Activated naive CD8-positive, alpha-beta T cell treated with anti-CD3 and anti-CD28 coated beads, Interleukin-2, amount 10 ng/mL, durations not matched to agents 7 days and 5 days (primary cell): ENCODE results near the gene ZNF512. TPM values are rescaled to one million over a fixed set of nuclear protein-coding genes. Genes with fewer than 3 reads are reported as not detected.
"Not testable (repeated sequence)": the region's sequence is repeated elsewhere in the genome, so short reads cannot be mapped to it uniquely, and the experiment has no call there.

Source experiments
- ATAC-seq: fragments of 150-1000 bp; cut with Tn5 transposase; one replicate; pipeline ENCODE4 v1.10.0; 2021; ENCODE audit warnings: low read depth, moderate library complexity
- POLR2A ChIA-PET: fragments of 350-600 bp; sonication (Branson Sonifier 250); formaldehyde crosslinking; loops from one replicate; lab custom pipeline; 2021; ENCODE audit warnings: antibody characterized with exemption; lab: Charles Lee
- DNase-seq: peaks from one replicate; pipeline ENCODE4 v3.0.0; 2021
- H3K27ac Mint-ChIP-seq: one replicate; pipeline ENCODE4 v1.8.0; 2022; ENCODE audit warnings: mild to moderate bottlenecking, mixed read lengths
- H3K27me3 Mint-ChIP-seq: one replicate; pipeline ENCODE4 v1.8.0; 2022; ENCODE audit warnings: mild to moderate bottlenecking, moderate library complexity, mixed read lengths
- H3K36me3 Mint-ChIP-seq: one replicate; pipeline ENCODE4 v1.8.0; 2021; ENCODE audit warnings: mild to moderate bottlenecking, mixed read lengths
- H3K4me1 Mint-ChIP-seq: one replicate; pipeline ENCODE4 v1.8.0; 2021; ENCODE audit warnings: mixed read lengths
- H3K4me3 Mint-ChIP-seq: one replicate; pipeline ENCODE4 v1.8.0; 2022; ENCODE audit warnings: mild to moderate bottlenecking, moderate library complexity, mixed read lengths
- H3K9me3 Mint-ChIP-seq: one replicate; pipeline ENCODE4 v1.8.0; 2021; ENCODE audit warnings: mixed read lengths
- total RNA-seq, 2 experiments: library from RNA; stranded (reverse); gene quantifications; one replicate each; pipeline ENCODE4 v1.2.3, GENCODE V29; 2021

The ZNF512 gene
- 10 to 100 TPM; 55.0 to 56.6 TPM for total RNA-seq

GRCh38 chr2:27582695-27583389, at the start of gene ZNF512:
ZNF512 (plus strand) TSS chr2:27583042; CDS start chr2:27583113, 71 bp downstream.
- peaks cover 11% of the 10 kb centered on the region for H3K27me3 Mint-ChIP-seq
- H3K4me1 Mint-ChIP-seq = peaks cover 36% of the 10 kb centered on the region
- H3K4me3 Mint-ChIP-seq = peak within 1 kb of the TSS; percentile 98

GRCh38 chr2:27537287-27537686, 45.6 kb upstream of the ZNF512 start:
- Mint-ChIP-seq H3K27me3 (peaks cover 13% of the 10 kb centered on the region), H3K27ac (no peak overlapping the region), H3K4me3 (no peak overlapping the region), H3K4me1 (no peaks in the 10 kb centered on the region), H3K9me3 (no peaks in the 10 kb centered on the region), H3K36me3 (no peaks in the 10 kb centered on the region)
- no peak for DNase-seq
- POLR2A ChIA-PET = no interaction called here
- no peak for ATAC-seq

More at GRCh38 chr2:27582695-27583389, at the start of gene ZNF512:
- H3K9me3 Mint-ChIP-seq = peaks cover 10% of the 10 kb centered on the region
- peaks cover 31% of the 10 kb centered on the region for H3K36me3 Mint-ChIP-seq
- H3K27ac Mint-ChIP-seq = peak within 1 kb of the TSS; percentile 97
- POLR2A ChIA-PET = interaction anchor here (1.1 to 2.3 kb wide), 2 partner anchors 45 to 81 kb away, joined by 3 to 11 read pairs; partner anchors contain the start of genes CCDC121 and GPN1
- peak; percentile 94 for ATAC-seq
- peak; percentile 86 for DNase-seq

- H3K4me1 Mint-ChIP-seq, H3K27ac Mint-ChIP-seq, H3K9me3 Mint-ChIP-seq, ATAC-seq, H3K36me3 Mint-ChIP-seq, POLR2A ChIA-PET, DNase-seq, H3K4me3 Mint-ChIP-seq: not testable (repeated sequence)
- H3K27me3 Mint-ChIP-seq = peaks cover 16% of the 10 kb centered on the region
These were observed 43.9 kb upstream of the ZNF512 start for GRCh38 chr2:27538839-27539450.

- ATAC-seq, POLR2A ChIA-PET, H3K9me3 Mint-ChIP-seq, H3K4me1 Mint-ChIP-seq, H3K27ac Mint-ChIP-seq, H3K36me3 Mint-ChIP-seq, DNase-seq, H3K4me3 Mint-ChIP-seq: not testable (repeated sequence)
- peaks cover 15% of the 10 kb centered on the region for H3K27me3 Mint-ChIP-seq
These were observed 43.2 kb upstream of the ZNF512 start for GRCh38 chr2:27539649-27540048.

- Mint-ChIP-seq H3K4me1 (no peaks in the 10 kb centered on the region), H3K4me3 (no peak overlapping the region), H3K36me3 (no peaks in the 10 kb centered on the region), H3K27me3 (peaks cover 5% of the 10 kb centered on the region), H3K9me3 (peaks cover 2% of the 10 kb centered on the region), H3K27ac (no peak overlapping the region)
- DNase-seq (no peak), ATAC-seq (no peak)
- POLR2A ChIA-PET = interaction anchor here (0.7 kb wide), 1 partner anchor 1245 kb away, joined by 4 read pairs; no protein-coding TSS in a partner anchor
These were observed 38.6 kb upstream of the ZNF512 start for GRCh38 chr2:27544143-27544821.

GRCh38 chr2:27545348-27546141, 37.3 kb upstream of the ZNF512 start:
- H3K27ac Mint-ChIP-seq = no peak overlapping the region

GRCh38 chr2:27549303-27549702, 33.5 kb upstream of the ZNF512 start:
- Mint-ChIP-seq H3K4me3 (no peak overlapping the region), H3K9me3 (peaks cover 2% of the 10 kb centered on the region), H3K27me3 (peaks cover 25% of the 10 kb centered on the region), H3K36me3 (no peaks in the 10 kb centered on the region), H3K4me1 (no peaks in the 10 kb centered on the region), H3K27ac (no peak overlapping the region)
- DNase-seq (no peak), ATAC-seq (no peak)
- POLR2A ChIA-PET = no interaction called here

More at GRCh38 chr2:27545348-27546141, 37.3 kb upstream of the ZNF512 start:
- no peak for DNase-seq
- H3K4me3 Mint-ChIP-seq = no peak overlapping the region
- POLR2A ChIA-PET = no interaction called here
- H3K4me1 Mint-ChIP-seq = no peaks in the 10 kb centered on the region
- ATAC-seq = no peak
- H3K27me3 Mint-ChIP-seq = peaks cover 5% of the 10 kb centered on the region
- H3K9me3 Mint-ChIP-seq = peaks cover 2% of the 10 kb centered on the region
- H3K36me3 Mint-ChIP-seq = no peaks in the 10 kb centered on the region

GRCh38 chr2:27551514-27551913, 31.3 kb upstream of the ZNF512 start:
- Mint-ChIP-seq H3K4me3 (no peak overlapping the region), H3K9me3 (peaks cover 1% of the 10 kb centered on the region), H3K4me1 (no peaks in the 10 kb centered on the region), H3K27me3 (peaks cover 36% of the 10 kb centered on the region), H3K27ac (no peak overlapping the region), H3K36me3 (no peaks in the 10 kb centered on the region)
- DNase-seq = no peak
- POLR2A ChIA-PET = no interaction called here
- ATAC-seq = no peak

- no peak for ATAC-seq
- no peaks in the 10 kb centered on the region for H3K4me1 Mint-ChIP-seq
- POLR2A ChIA-PET = no interaction called here
These were observed 29.9 kb upstream of the ZNF512 start for GRCh38 chr2:27552941-27553340.

GRCh38 chr2:27554451-27554850, 28.4 kb upstream of the ZNF512 start:
- ATAC-seq, H3K36me3 Mint-ChIP-seq, POLR2A ChIA-PET: not testable (repeated sequence)

More at GRCh38 chr2:27552941-27553340, 29.9 kb upstream of the ZNF512 start:
- Mint-ChIP-seq H3K27ac (no peak overlapping the region), H3K27me3 (peaks cover 36% of the 10 kb centered on the region), H3K36me3 (no peaks in the 10 kb centered on the region), H3K4me3 (no peak overlapping the region), H3K9me3 (no peaks in the 10 kb centered on the region)
- DNase-seq = no peak

GRCh38 chr2:27559228-27559627, 23.6 kb upstream of the ZNF512 start:
- H3K27ac Mint-ChIP-seq = no peak overlapping the region
- no peak for DNase-seq
- ATAC-seq = no peak
- no peak overlapping the region for H3K4me3 Mint-ChIP-seq
- peaks cover 21% of the 10 kb centered on the region for H3K27me3 Mint-ChIP-seq
- no peaks in the 10 kb centered on the region for H3K36me3 Mint-ChIP-seq
- no peaks in the 10 kb centered on the region for H3K4me1 Mint-ChIP-seq
- no peaks in the 10 kb centered on the region for H3K9me3 Mint-ChIP-seq
- POLR2A ChIA-PET = no interaction called here

More at GRCh38 chr2:27554451-27554850, 28.4 kb upstream of the ZNF512 start:
- not testable (repeated sequence) for H3K4me3 Mint-ChIP-seq, H3K9me3 Mint-ChIP-seq, H3K4me1 Mint-ChIP-seq, H3K27ac Mint-ChIP-seq, DNase-seq
- peaks cover 38% of the 10 kb centered on the region for H3K27me3 Mint-ChIP-seq

GRCh38 chr2:27561060-27561459, 21.8 kb upstream of the ZNF512 start:
- Mint-ChIP-seq H3K36me3 (no peaks in the 10 kb centered on the region), H3K27me3 (peaks cover 25% of the 10 kb centered on the region), H3K4me1 (no peaks in the 10 kb centered on the region), H3K27ac (no peak overlapping the region), H3K4me3 (no peak overlapping the region), H3K9me3 (no peaks in the 10 kb centered on the region)
- POLR2A ChIA-PET = no interaction called here
- ATAC-seq (no peak), DNase-seq (no peak)

GRCh38 chr2:27566628-27567027, 16.2 kb upstream of the ZNF512 start:
- ATAC-seq (no peak), DNase-seq (no peak)
- Mint-ChIP-seq H3K36me3 (peaks cover 2% of the 10 kb centered on the region), H3K4me3 (no peak overlapping the region), H3K27me3 (peaks cover 55% of the 10 kb centered on the region), H3K27ac (no peak overlapping the region), H3K4me1 (no peaks in the 10 kb centered on the region), H3K9me3 (peaks cover 10% of the 10 kb centered on the region)
- POLR2A ChIA-PET = interaction anchor here (0.6 kb wide), 1 partner anchor 318 kb away, joined by 3 read pairs; no protein-coding TSS in a partner anchor
